DND-41 (cell line): ENCODE results near the gene CAPN1.
A peak's percentile ranks its signal among the peaks of the same experiment; 100 is the strongest.

Experiments used
- ATAC-seq: fragments of 200-7000 bp; cut with Tn5 transposase; 3 replicates; pipeline ENCODE4 v1.9.1; 2021; ENCODE audit warnings: low read depth; ENCODE audit not compliant: insufficient read depth
- DNase-seq: peaks from one replicate; pipeline ENCODE4 v3.0.0-alpha.2; 2020
- H2AFZ ChIP-seq: 2 replicates; pipeline ENCODE4 v1.6.0; 2012; ENCODE audit warnings: low read depth, low read length
- H3K27ac ChIP-seq: 2 replicates; pipeline ENCODE4 v1.5.1; 2012; ENCODE audit warnings: low read length, inconsistent platforms
- H3K27me3 ChIP-seq: fragments of 200-600 bp; sonication (generic); 2 replicates; pipeline ENCODE4 v1.6.0; 2012; ENCODE audit warnings: low read length, mild to moderate bottlenecking, inconsistent platforms; ENCODE audit not compliant: insufficient read depth, poor library complexity
- H3K36me3 ChIP-seq: 2 replicates; pipeline ENCODE4 v1.5.1; 2012; ENCODE audit warnings: low read length, inconsistent platforms; ENCODE audit not compliant: insufficient read depth
- H3K4me1 ChIP-seq: 2 replicates; pipeline ENCODE4 v1.5.1; 2012; ENCODE audit warnings: mild to moderate bottlenecking, low read length; ENCODE audit not compliant: insufficient read depth
- H3K4me2 ChIP-seq: 2 replicates; pipeline ENCODE4 v1.6.0; 2012; ENCODE audit warnings: mild to moderate bottlenecking, moderate library complexity, low read length, inconsistent platforms; ENCODE audit not compliant: insufficient read depth
- H3K4me3 ChIP-seq, 2 experiments: fragments of 200-600 bp in 1 of 2; shearing (Covaris generic) in 1 of 2; 2 replicates each; pipeline ENCODE4 v1.5.1; 2012 to 2016; ENCODE audit warnings: inconsistent platforms in 2 of 2, low read length in 2 of 2, mild to moderate bottlenecking in 2 of 2, low read depth in 1 of 2, moderate library complexity in 1 of 2
- H3K79me2 ChIP-seq: 2 replicates; pipeline ENCODE4 v1.6.0; 2012; ENCODE audit warnings: low read length, inconsistent platforms; ENCODE audit not compliant: insufficient read depth
- H3K9ac ChIP-seq: 2 replicates; pipeline ENCODE4 v1.6.0; 2012; ENCODE audit warnings: low read depth, mild to moderate bottlenecking, inconsistent platforms, low read length, moderate library complexity
- H3K9me3 ChIP-seq: 2 replicates; pipeline ENCODE4 v1.5.1; 2012; ENCODE audit warnings: low read length, moderate library complexity, mild to moderate bottlenecking, inconsistent platforms; ENCODE audit not compliant: insufficient read depth, severe bottlenecking
- H4K20me1 ChIP-seq: 2 replicates; pipeline ENCODE4 v1.6.0; 2012; ENCODE audit warnings: low read length; ENCODE audit not compliant: insufficient read depth
- CTCF ChIP-seq: IDR thresholded peaks from 2 replicates; pipeline ENCODE4 v1.5.1; 2012; ENCODE audit warnings: borderline replicate concordance, low read length, moderate library complexity, mild to moderate bottlenecking; ENCODE audit not compliant: poor library complexity, severe bottlenecking; ENCODE audit errors: extremely low read depth
- EZH2 ChIP-seq: IDR thresholded peaks from 3 replicates; pipeline ENCODE4 v1.6.1; 2012; ENCODE audit warnings: borderline replicate concordance, low read depth, mild to moderate bottlenecking, moderate library complexity, low read length, inconsistent platforms; ENCODE audit not compliant: severe bottlenecking

CAPN1 gene

DNA sequence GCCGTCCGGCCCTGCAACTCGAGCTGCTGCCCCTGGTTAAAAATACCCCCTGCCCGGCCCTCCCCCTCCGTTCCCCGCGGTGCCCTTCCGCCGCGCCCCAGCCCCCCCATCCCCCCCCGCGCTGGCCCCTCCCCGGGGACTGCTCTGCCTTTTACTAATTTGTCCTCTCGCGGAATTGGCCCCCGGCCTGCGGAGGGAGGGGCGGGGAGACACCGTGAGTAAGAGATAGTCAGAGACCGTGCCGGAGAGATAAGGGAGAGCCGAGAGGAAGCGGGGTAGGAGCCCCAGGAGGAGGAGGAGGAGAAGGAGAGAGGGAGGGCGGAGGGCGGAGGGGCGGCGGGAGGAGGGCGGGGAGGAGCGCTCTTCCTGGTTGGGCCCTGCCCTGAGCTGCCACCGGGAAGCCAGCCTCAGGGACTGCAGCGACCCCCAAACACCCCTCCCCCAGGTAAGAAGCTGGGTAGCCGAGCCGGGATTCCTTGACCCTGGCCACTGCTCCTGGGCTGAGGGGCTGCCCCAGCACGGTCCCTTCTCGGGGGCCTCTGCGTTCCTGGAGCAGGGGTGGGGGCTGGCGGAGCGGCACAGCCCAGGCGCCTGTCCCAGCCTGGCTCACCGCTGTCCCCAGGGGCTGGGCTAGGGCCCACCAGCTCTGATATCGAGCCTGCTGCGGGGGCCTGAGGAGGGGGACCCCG is at the start of gene CAPN1:
TSS of gene CAPN1 (plus strand) at position 360 of the 689 bp plus-strand sequence. CDS start 774 bp downstream, outside the sequence.
- Histone ChIP-seq H3K4me1 (peaks cover 25% of the 10 kb centered on the region), H3K79me2 (peaks cover 18% of the 10 kb centered on the region), H3K9me3 (no peaks in the 10 kb centered on the region), H3K4me3 (peak within 1 kb of the TSS; percentile 69 to 92), H2AFZ (peak within 1 kb of the TSS; percentile 79), H3K9ac (peak within 1 kb of the TSS; percentile 95), H3K4me2 (peak within 1 kb of the TSS; percentile 88), H3K27ac (peak within 1 kb of the TSS; percentile 73), H3K27me3 (peaks cover 9% of the 10 kb centered on the region), H3K36me3 (peaks cover 19% of the 10 kb centered on the region), H4K20me1 (no peaks in the 10 kb centered on the region; the same call in 1 of the 2 replicates)
- no peak for TF ChIP-seq CTCF
- no peak for TF ChIP-seq EZH2
- ATAC-seq (peak; percentile 86), DNase-seq (peak; percentile 88)

- TF ChIP-seq CTCF (no peak), EZH2 (no peak)
- Histone ChIP-seq H3K9me3 (no peaks in the 10 kb centered on the region), H3K27me3 (no peaks in the 10 kb centered on the region), H3K4me3 (peak overlapping the region in 1 of 2 experiments; percentile 86; a peak in 3 of 4 replicates), H4K20me1 (peaks cover 21% of the 10 kb centered on the region), H3K27ac (no peak overlapping the region), H3K4me2 (peak overlapping the region; percentile 83), H3K4me1 (peaks cover 29% of the 10 kb centered on the region), H3K36me3 (peaks cover 56% of the 10 kb centered on the region), H3K9ac (peak overlapping the region; percentile 82; the same call in 1 of the 2 replicates), H2AFZ (no peak overlapping the region), H3K79me2 (peaks cover 26% of the 10 kb centered on the region)
- ATAC-seq: no peak
- no peak for DNase-seq
Measured at GRCh38 chr11:65132238-65132987, 49.3 kb upstream of the CAPN1 start.

- Histone ChIP-seq H3K79me2 (peaks cover 26% of the 10 kb centered on the region), H3K4me1 (peaks cover 29% of the 10 kb centered on the region), H3K4me3 (peak overlapping the region; percentile 71 to 86; a peak in 3 of 4 replicates), H2AFZ (no peak overlapping the region), H4K20me1 (peaks cover 21% of the 10 kb centered on the region), H3K9me3 (no peaks in the 10 kb centered on the region), H3K27ac (peak overlapping the region; percentile 100), H3K9ac (peak overlapping the region; percentile 82), H3K27me3 (no peaks in the 10 kb centered on the region), H3K4me2 (peak overlapping the region; percentile 83), H3K36me3 (peaks cover 49% of the 10 kb centered on the region)
- TF ChIP-seq CTCF (no peak), EZH2 (no peak)
- ATAC-seq (no peak), DNase-seq (no peak)
Measured at GRCh38 chr11:65132988-65133700, 48.6 kb upstream of the CAPN1 start.
